Pulmonary artery endothelial cell (primary cell): ENCODE data around the gene UFD1. TPM values are rescaled to one million over a fixed set of nuclear protein-coding genes. Genes with fewer than 3 reads are reported as not detected.

Source experiments
- DNase-seq: peaks from one replicate; pipeline ENCODE4 v3.0.0-alpha.2; 2011; ENCODE audit warnings: low read depth, low spot score
- total RNA-seq: library from RNA; depleted of rRNA; stranded (reverse); fragments of >200 nt; gene quantifications from 2 replicates; pipeline ENCODE4 v1.2.3, GENCODE V29; 2014

Gene UFD1
- total RNA-seq, 1 donor from 2014 or later, result 166 TPM

GRCh38 chr22:19429950-19430889 lies 48.8 kb downstream of the UFD1 start:
- DNase-seq, result no peak

- no peak for DNase-seq
These were observed 54.9 kb downstream of the UFD1 start for GRCh38 chr22:19424186-19424500.

- DNase-seq, result no peak
These were observed 56.3 kb downstream of the UFD1 start for GRCh38 chr22:19422440-19423301.

GRCh38 chr22:19420321-19420720 lies 58.7 kb downstream of the UFD1 start:
- DNase-seq, result no peak

GRCh38 chr22:19419464-19420178 lies 59.4 kb downstream of the UFD1 start:
- no peak for DNase-seq

- DNase-seq, result no peak
These were observed 59.9 kb downstream of the UFD1 start for GRCh38 chr22:19419086-19419463.

GRCh38 chr22:19412923-19413322 lies 66.1 kb downstream of the UFD1 start:
- no peak for DNase-seq

GRCh38 chr22:19412478-19412877 lies 66.5 kb downstream of the UFD1 start:
- no peak for DNase-seq

- no peak for DNase-seq
These were observed 67.3 kb downstream of the UFD1 start for GRCh38 chr22:19411690-19412045.

GRCh38 chr22:19410941-19411689 lies 67.9 kb downstream of the UFD1 start:
- no peak for DNase-seq

GRCh38 chr22:19407649-19408606 lies 71.1 kb downstream of the UFD1 start:
- DNase-seq, result no peak

- DNase-seq, result no peak
These were observed 72.1 kb downstream of the UFD1 start for GRCh38 chr22:19406846-19407245.

- DNase-seq, result no peak
These were observed 72.6 kb downstream of the UFD1 start for GRCh38 chr22:19406281-19406811.

GRCh38 chr22:19405652-19406051 lies 73.3 kb downstream of the UFD1 start:
- no peak for DNase-seq

- no peak for DNase-seq
These were observed 73.9 kb downstream of the UFD1 start for GRCh38 chr22:19405133-19405532.

GRCh38 chr22:19404676-19405075 lies 74.3 kb downstream of the UFD1 start:
- DNase-seq, result no peak

- no peak for DNase-seq
These were observed 76.3 kb downstream of the UFD1 start for GRCh38 chr22:19402642-19403191.

GRCh38 chr22:19401483-19401882 lies 77.5 kb downstream of the UFD1 start:
- no peak for DNase-seq

GRCh38 chr22:19400881-19401280 lies 78.1 kb downstream of the UFD1 start:
- DNase-seq, result no peak
